Activated naive CD8-positive, alpha-beta T cell (primary cell): ENCODE measurements around the gene TUBA1B.
"Not testable (repeated sequence)": the region's sequence is repeated elsewhere in the genome, so short reads cannot be mapped to it uniquely, and the experiment has no call there.

Experiments used
- H3K27ac Mint-ChIP-seq: one replicate; pipeline ENCODE4 v1.8.0; 2021; ENCODE audit warnings: mixed read lengths
- H3K27me3 Mint-ChIP-seq: one replicate; pipeline ENCODE4 v1.8.0; 2021; ENCODE audit warnings: mixed read lengths
- H3K36me3 Mint-ChIP-seq: one replicate; pipeline ENCODE4 v1.8.0; 2021; ENCODE audit warnings: mixed read lengths
- H3K4me1 Mint-ChIP-seq: one replicate; pipeline ENCODE4 v1.8.0; 2021; ENCODE audit warnings: low read depth, mixed read lengths
- H3K4me3 Mint-ChIP-seq: one replicate; pipeline ENCODE4 v1.8.0; 2021; ENCODE audit warnings: mild to moderate bottlenecking, mixed read lengths
- H3K9me3 Mint-ChIP-seq: one replicate; pipeline ENCODE4 v1.8.0; 2021; ENCODE audit warnings: low read depth, mixed read lengths

TUBA1B gene

DNA sequence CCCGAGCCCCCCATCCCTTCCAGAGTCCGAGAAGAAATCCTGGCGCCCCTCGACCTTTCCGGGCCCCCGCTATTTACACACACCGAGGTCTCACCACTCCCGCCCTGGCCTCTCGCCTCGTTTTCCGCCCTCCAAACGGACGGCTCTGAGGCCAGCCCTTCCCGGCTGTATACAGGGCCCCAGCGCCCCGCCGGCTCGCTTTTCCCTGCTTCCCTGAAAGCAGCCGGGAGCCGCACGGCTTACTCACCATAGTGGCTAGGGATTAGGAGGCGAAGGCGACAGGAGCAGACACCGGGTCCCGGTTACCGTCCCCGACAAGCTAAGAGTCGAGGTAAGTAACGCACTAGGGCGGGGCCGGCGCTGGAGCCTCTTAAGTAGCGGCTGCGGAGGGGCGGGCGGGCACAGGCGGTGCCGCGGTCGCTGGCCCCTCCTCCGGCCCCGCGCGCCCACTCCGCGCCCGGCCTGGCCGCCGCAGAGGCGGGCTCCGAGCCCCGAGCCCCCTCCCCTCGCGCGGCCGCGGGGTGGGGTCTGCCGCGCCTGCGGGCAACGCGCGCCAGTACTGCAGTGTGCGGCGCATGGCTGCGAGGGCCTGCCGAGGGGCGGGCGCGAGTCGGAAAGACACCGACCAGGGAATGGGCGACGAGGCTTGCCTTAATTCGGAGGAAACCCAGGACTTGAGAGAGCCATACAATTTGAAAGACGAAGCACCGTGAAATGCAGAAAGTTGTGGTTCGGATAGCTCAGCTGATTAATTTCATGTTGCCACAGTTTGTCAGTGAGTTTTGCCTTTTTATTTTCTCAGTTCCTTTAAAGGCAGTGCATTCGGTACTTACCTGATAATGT lies at the start of gene TUBA1B:
Gene TUBA1B, minus strand, starts transcription at position 345 of the 843 bp plus-strand sequence. Its CDS starts 95 bp downstream, at position 250.
- H3K4me3 Mint-ChIP-seq = peak within 1 kb of the TSS; percentile 95
- peaks cover 17% of the 10 kb centered on the region for H3K36me3 Mint-ChIP-seq
- peaks cover 47% of the 10 kb centered on the region for H3K4me1 Mint-ChIP-seq
- no peaks in the 10 kb centered on the region for H3K9me3 Mint-ChIP-seq
- H3K27me3 Mint-ChIP-seq = no peaks in the 10 kb centered on the region
- H3K27ac Mint-ChIP-seq = peak within 1 kb of the TSS; percentile 96

GRCh38 chr12:49174218-49174617 lies 43.0 kb upstream of the TUBA1B start:
- no peaks in the 10 kb centered on the region for H3K36me3 Mint-ChIP-seq
- H3K4me1 Mint-ChIP-seq = no peaks in the 10 kb centered on the region
- H3K4me3 Mint-ChIP-seq = no peak overlapping the region
- H3K9me3 Mint-ChIP-seq = no peaks in the 10 kb centered on the region
- no peak overlapping the region for H3K27ac Mint-ChIP-seq
- no peaks in the 10 kb centered on the region for H3K27me3 Mint-ChIP-seq

DNA sequence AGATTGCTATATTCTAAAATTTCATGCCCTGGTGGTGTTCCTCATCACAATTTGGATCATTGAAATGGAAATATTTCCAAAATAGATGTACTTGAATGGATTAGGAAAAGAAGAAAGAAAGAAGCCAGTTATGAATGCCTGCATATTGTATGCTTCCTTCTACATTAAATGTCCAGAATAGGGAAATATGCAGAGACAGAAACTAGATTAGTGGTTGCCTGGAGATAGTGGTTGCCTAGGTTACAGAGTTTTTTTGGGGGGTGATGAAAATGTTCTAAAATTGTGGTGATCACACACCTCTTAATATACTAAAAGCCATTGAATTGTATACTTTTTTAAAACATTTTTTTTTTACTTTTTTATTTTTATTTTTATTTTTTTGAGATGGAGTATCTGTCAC lies 39.7 kb upstream of the TUBA1B start:
- Mint-ChIP-seq H3K36me3 (no peaks in the 10 kb centered on the region), H3K9me3 (no peaks in the 10 kb centered on the region), H3K27me3 (no peaks in the 10 kb centered on the region), H3K27ac (no peak overlapping the region), H3K4me1 (no peaks in the 10 kb centered on the region), H3K4me3 (no peak overlapping the region)

GRCh38 chr12:49165114-49165513 lies 33.9 kb upstream of the TUBA1B start:
- Mint-ChIP-seq H3K4me3 (no peak overlapping the region), H3K27me3 (no peaks in the 10 kb centered on the region), H3K36me3 (peaks cover 3% of the 10 kb centered on the region), H3K27ac (no peak overlapping the region), H3K9me3 (no peaks in the 10 kb centered on the region), H3K4me1 (no peaks in the 10 kb centered on the region)

GRCh38 chr12:49161901-49162300 lies 30.7 kb upstream of the TUBA1B start:
- not testable (repeated sequence) for H3K9me3 Mint-ChIP-seq, H3K4me1 Mint-ChIP-seq, H3K36me3 Mint-ChIP-seq, H3K27ac Mint-ChIP-seq, H3K4me3 Mint-ChIP-seq, H3K27me3 Mint-ChIP-seq

DNA sequence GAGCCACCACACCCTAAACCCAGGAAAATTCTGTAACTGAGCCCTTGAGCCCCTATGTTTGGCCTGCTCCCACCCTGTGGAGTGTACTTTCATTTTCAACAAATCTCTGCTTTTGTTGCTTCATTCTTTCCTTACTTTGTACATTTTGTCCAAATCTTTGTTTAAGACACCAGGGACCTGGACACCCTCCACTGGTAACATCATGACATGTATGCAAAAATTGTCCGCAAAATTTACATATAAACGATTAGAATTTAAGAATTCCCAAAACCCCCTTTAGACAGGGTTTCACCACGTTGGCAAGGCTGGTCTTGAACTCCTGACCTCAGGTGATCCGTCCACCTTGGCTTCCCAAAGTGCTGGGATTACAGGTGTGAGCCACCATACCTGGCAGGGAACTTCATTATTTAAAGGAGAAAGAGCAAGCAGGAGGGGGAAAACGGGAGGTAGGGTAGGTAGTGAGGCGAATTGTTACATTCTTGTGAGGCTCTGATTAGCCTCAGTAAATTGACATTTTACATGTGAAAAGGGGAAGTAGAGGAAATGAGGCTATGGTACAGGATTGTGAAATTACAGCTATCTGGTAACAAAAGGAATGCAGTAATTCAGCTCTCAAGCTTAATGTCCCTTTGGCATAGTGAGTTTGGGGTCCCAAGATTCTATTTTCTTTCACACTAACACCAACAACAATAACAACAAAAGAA lies 30.0 kb upstream of the TUBA1B start:
- Mint-ChIP-seq H3K4me1 (no peaks in the 10 kb centered on the region), H3K36me3 (peaks cover 3% of the 10 kb centered on the region), H3K4me3 (no peak overlapping the region), H3K27me3 (no peaks in the 10 kb centered on the region), H3K9me3 (no peaks in the 10 kb centered on the region), H3K27ac (no peak overlapping the region)

DNA sequence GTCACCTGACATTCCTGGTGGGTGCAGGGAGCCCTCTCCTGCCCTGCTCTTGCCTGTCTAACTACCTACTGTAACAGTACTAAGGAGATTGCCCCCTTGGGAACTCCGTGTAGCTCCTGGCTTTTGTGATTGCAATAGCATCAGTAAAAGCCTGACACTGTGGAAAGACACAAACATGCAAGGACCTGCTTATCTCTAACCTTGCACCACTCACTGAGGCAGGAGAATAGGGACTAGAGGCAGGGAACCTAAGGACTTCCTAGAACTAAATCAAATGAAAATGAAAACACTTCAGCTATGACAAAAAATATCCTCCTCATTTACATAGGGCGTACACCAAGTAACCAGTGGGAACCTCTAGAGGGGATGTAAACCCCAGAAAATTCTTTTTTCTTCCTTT lies 29.2 kb upstream of the TUBA1B start:
- H3K27ac Mint-ChIP-seq = no peak overlapping the region
- no peaks in the 10 kb centered on the region for H3K4me1 Mint-ChIP-seq
- H3K4me3 Mint-ChIP-seq = no peak overlapping the region
- H3K36me3 Mint-ChIP-seq = peaks cover 3% of the 10 kb centered on the region
- no peaks in the 10 kb centered on the region for H3K9me3 Mint-ChIP-seq
- H3K27me3 Mint-ChIP-seq = no peaks in the 10 kb centered on the region

GRCh38 chr12:49154221-49154620 lies 23.0 kb upstream of the TUBA1B start:
- Mint-ChIP-seq H3K4me1 (no peaks in the 10 kb centered on the region), H3K9me3 (no peaks in the 10 kb centered on the region), H3K27ac (no peak overlapping the region), H3K27me3 (no peaks in the 10 kb centered on the region), H3K36me3 (no peaks in the 10 kb centered on the region), H3K4me3 (no peak overlapping the region)

GRCh38 chr12:49147384-49147783 lies 16.2 kb upstream of the TUBA1B start:
- Mint-ChIP-seq H3K4me3 (no peak overlapping the region), H3K4me1 (no peaks in the 10 kb centered on the region), H3K27me3 (no peaks in the 10 kb centered on the region), H3K27ac (no peak overlapping the region), H3K36me3 (peaks cover 3% of the 10 kb centered on the region), H3K9me3 (no peaks in the 10 kb centered on the region)

DNA sequence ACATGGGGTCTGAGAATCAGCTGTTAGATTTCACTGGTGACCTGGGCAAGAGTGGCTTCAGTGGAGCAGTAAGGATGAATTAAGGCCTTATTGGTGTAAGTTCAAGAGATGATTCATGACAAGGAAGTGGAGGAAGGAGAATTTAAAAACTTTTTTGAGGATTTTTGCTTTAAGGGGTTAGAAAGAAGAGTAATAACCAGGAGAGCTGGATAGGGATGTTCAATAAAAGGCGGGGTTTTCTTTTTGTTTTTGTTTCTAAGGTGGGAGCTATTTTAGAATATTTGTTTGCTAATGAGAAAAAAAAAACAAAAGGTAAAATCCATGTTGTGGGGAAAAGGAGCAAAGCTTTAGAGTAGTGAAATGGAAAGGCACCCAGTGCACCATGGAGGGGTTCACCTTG lies 15.2 kb upstream of the TUBA1B start:
- H3K9me3 Mint-ChIP-seq = no peaks in the 10 kb centered on the region
- H3K4me3 Mint-ChIP-seq = no peak overlapping the region
- H3K36me3 Mint-ChIP-seq = peaks cover 4% of the 10 kb centered on the region
- H3K27me3 Mint-ChIP-seq = no peaks in the 10 kb centered on the region
- no peaks in the 10 kb centered on the region for H3K4me1 Mint-ChIP-seq
- no peak overlapping the region for H3K27ac Mint-ChIP-seq

- no peaks in the 10 kb centered on the region for H3K9me3 Mint-ChIP-seq
- peaks cover 5% of the 10 kb centered on the region for H3K36me3 Mint-ChIP-seq
- no peak overlapping the region for H3K4me3 Mint-ChIP-seq
- no peaks in the 10 kb centered on the region for H3K27me3 Mint-ChIP-seq
- no peaks in the 10 kb centered on the region for H3K4me1 Mint-ChIP-seq
- no peak overlapping the region for H3K27ac Mint-ChIP-seq
These were observed 13.2 kb upstream of the TUBA1B start for GRCh38 chr12:49144384-49144783.

DNA sequence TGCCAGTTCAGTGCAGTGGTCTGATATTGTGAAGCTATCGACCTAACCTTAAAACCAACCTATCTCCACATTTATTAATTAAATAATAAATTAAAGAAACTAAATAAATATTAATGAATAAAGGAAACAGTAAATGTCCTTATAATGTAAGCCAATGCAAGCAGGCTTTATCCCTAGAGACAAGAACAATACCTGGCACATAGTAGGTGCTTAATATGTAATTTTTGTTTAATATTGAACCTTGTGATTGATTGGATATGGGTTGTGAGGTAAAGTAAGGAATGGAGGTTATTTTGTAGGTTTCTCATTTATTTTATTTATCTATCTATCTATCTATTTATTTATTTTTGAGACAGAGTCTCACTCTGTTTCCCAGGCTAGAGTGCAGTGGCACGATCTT lies 7.8 kb upstream of the TUBA1B start:
- Mint-ChIP-seq H3K36me3 (peaks cover 2% of the 10 kb centered on the region), H3K9me3 (no peaks in the 10 kb centered on the region), H3K4me3 (no peak overlapping the region), H3K4me1 (no peaks in the 10 kb centered on the region), H3K27ac (no peak overlapping the region), H3K27me3 (no peaks in the 10 kb centered on the region)

DNA sequence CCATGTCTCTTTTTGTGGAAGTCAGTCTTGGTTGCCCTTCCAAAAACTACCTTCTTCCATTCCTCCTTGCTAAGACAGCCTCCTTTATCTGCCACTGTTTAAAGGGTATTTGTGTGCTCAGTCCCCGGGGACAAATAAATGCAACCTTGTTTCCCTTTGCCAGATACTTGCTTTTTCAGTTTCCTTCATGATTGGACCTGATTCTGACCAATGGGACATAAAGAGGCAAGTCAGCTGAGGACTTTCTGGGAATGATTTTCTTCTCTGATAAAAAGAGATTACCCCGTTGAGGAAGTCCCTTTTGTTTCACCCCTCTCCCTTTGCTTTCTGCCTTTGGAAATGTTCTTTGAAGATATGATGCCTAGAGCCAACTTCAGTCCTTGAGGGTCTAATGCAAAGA lies 7.4 kb upstream of the TUBA1B start:
- Mint-ChIP-seq H3K9me3 (no peaks in the 10 kb centered on the region), H3K36me3 (peaks cover 2% of the 10 kb centered on the region), H3K27ac (no peak overlapping the region), H3K4me1 (peaks cover 4% of the 10 kb centered on the region), H3K27me3 (no peaks in the 10 kb centered on the region), H3K4me3 (no peak overlapping the region)

- Mint-ChIP-seq H3K27me3 (no peaks in the 10 kb centered on the region), H3K27ac (no peak overlapping the region), H3K4me1 (peaks cover 12% of the 10 kb centered on the region), H3K9me3 (no peaks in the 10 kb centered on the region), H3K4me3 (no peak overlapping the region), H3K36me3 (peaks cover 2% of the 10 kb centered on the region)
These were observed 6.3 kb upstream of the TUBA1B start for GRCh38 chr12:49137476-49137875.

DNA sequence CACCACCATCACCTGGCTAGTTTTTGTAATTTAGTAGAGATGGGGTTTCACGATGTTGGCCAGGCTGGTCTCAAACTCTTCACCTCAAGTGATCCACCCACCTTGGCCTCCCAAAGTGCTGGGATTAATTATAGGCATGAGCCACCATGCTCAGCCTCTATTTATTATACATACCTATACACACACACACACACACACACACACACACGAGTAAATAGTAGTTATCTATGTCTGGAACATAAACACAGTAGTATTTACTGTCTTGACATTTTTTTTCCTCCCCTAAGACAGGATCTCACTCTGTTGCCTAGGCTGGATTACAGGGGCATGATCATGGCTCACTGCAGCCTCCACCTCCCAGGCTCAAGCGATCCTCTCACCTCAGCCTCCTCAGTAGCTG lies 5.8 kb upstream of the TUBA1B start:
- H3K4me3 Mint-ChIP-seq, H3K9me3 Mint-ChIP-seq, H3K27ac Mint-ChIP-seq, H3K36me3 Mint-ChIP-seq, H3K27me3 Mint-ChIP-seq: not testable (repeated sequence)
- H3K4me1 Mint-ChIP-seq = peaks cover 17% of the 10 kb centered on the region

DNA sequence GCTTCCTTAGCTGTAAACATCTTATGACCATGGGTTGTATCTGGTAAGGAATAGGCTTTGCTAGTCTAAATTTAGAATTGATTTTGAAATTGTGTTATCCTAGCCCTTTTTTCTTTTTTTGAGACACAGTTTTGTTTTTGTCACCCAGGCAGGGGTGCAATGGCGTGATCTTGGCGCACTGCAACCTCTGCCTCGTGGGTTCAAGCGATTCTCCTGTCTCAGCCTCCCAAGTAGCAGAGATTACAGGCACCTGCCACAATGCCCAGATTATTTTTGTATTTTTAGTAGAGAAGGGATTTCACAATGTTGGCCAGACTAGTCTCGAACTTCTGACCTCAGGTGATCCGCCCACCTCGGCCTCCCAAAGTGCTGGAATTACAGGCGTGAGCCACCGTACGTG lies 2.4 kb upstream of the TUBA1B start:
- Mint-ChIP-seq H3K4me1 (peaks cover 37% of the 10 kb centered on the region), H3K9me3 (no peaks in the 10 kb centered on the region), H3K36me3 (peaks cover 12% of the 10 kb centered on the region), H3K27me3 (no peaks in the 10 kb centered on the region), H3K27ac (no peak overlapping the region), H3K4me3 (no peak overlapping the region)
